T follicular helper cell (primary cell): ENCODE results near the gene CAMK2D.

ENCODE experiments used
- DNase-seq: peaks from one replicate; pipeline ENCODE4 v3.0.0-alpha.2; 2020; ENCODE audit warnings: low read depth

Gene CAMK2D

DNA sequence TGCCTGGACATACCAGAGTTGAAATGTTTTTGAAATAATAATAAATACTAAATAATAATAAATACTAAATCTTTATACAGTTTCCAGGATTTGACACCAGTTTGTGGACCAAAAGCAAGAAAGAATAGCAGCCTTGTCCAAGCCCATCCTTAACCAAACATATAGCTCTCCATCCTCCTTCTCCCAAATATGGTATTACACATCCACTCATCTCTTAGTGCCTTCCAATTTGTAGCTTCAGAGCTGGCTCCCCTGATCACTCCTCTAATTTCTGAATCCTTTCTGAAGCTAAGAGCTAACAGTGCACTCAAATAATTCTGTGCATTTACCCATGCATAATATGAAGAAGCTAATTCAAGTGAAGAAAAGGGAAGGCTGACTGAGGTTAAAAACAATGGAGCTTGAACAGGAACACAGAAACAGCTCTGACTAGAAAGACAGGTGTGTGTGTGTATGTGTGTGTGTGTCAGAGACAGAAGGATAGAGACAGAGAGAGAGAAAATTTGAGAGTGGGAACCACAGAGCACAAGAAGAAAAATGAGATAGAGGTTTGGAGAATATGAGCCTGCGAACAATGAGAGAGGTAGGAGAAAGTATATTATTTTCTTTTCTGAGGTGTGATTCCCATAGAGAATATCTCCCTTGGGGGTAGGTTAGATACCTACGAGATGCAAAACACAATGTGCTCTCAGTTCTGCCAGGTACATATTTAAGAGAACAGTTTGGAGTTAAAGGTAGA is 123.5 kb downstream of the CAMK2D start:
- no peak for DNase-seq

DNA sequence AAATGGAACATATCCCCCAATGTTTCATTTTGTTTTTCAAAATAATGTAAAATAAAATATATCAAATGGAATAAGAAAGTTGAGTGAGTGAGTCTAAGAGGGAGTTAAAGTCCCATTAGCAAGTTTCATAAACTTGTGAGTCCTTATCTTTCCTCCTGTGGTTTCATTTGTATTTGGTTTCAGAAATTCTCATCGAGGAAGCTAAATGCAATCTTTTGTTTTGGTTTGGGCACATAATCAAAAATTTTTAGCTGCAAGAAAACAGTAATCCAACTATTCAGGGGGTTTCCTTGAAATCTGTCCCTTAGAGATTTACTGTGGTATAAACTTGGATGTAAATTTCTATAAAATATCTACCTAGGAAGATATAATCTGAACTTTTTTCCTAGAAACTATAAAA is 124.2 kb downstream of the CAMK2D start:
- no peak for DNase-seq

- DNase-seq: no peak
Measured at GRCh38 chr4:113636877-113637276, 124.7 kb downstream of the CAMK2D start.

- no peak for DNase-seq
Measured at GRCh38 chr4:113636438-113636818, 125.1 kb downstream of the CAMK2D start.

DNA sequence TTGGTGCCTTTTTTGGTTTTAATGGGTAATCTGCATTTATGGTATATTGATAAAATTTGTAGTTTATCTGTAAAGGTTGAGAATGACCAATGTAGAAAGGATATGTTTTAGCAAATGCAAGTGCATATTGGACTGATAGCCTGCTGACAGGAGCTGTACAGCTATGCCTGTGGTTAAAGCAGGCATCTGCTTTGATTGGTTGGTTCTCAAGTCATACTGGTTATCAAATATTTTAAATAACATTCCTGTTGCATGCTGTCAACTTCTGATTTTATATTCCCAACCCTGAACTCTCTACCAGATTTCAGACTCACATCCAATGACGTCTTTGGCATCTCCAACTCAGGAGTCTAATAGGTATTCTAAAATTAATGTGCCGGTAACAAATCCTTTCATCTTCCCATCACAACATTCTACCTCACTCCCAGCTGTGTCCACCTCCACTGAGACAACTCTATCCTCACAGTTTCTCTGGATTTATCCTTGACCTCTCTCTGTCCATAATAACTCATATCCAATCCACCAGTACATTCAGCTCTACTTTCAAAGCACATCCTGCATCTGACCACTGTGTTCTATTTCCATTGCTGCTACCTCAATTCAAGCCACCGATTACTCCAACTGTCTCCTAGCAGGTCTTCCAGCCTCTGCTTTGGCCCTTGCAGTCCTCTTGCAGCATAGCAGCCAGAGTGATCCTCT is 125.7 kb downstream of the CAMK2D start:
- DNase-seq: no peak

GRCh38 chr4:113634081-113634969 is 127.2 kb downstream of the CAMK2D start:
- no peak for DNase-seq

DNA sequence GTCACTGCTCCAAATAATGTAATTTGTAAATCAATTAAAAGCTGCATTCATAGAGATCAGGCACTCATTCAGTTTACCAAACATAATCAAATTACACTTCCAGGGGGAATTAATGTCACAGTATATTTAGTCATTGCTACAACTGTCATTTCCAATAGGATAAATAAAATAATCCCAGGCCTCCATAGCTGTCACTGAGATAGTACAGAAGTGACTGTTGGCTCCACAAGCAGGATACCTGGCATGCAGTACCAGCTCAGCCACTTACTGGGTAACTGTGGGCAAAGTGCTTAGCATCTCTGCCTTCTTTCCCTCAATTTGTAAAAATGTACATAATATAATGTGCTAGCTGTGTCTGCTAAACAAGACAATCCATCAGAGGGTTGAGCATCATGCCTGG is 128.1 kb downstream of the CAMK2D start:
- DNase-seq: no peak

GRCh38 chr4:113628711-113629110 is 132.8 kb downstream of the CAMK2D start:
- no peak for DNase-seq

GRCh38 chr4:113627321-113627720 is 134.2 kb downstream of the CAMK2D start:
- no peak for DNase-seq

DNA sequence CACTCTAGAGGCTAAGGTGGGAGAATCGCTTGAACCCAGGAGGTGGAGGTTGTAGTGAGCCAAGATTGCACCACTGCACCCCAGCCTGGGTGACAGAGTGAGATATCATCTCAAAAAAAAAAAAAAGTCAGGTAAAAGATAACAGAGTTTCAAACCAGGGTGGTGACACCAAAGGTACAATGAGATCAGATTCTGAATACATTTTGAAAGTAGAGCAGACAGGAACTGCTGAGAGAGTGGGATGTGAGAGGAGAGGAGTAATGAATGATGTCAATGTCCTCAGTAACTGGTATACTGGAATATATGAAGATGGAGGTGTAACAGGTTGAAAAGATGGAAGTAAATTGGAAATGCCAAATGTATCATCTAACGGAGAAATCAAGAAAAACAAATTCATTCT is 135.6 kb downstream of the CAMK2D start:
- no peak for DNase-seq

GRCh38 chr4:113623274-113623894 is 138.2 kb downstream of the CAMK2D start:
- no peak for DNase-seq

DNA sequence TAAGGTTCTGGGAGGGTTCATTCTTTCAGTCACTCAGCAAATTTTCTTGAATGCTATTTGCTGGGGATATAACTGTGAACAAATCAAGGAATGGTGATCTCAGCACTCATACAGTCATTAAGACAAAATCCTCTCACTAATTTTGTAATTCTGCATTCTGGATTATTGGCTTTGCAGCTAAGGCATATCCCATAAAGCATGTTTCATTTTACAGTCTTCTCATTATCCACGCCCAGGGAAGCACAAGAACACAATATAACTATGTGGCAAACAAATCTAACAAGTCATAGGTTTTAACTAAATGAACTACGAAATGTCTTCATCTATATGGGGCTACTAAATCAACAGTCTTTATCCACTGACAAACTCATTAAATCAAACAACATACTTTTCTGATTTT is 139.9 kb downstream of the CAMK2D start:
- DNase-seq: no peak

- no peak for DNase-seq
Measured at GRCh38 chr4:113620032-113620431, 141.5 kb downstream of the CAMK2D start.

GRCh38 chr4:113619526-113619925 is 142.0 kb downstream of the CAMK2D start:
- DNase-seq: no peak

- no peak for DNase-seq
Measured at GRCh38 chr4:113618205-113618604, 143.3 kb downstream of the CAMK2D start.

DNA sequence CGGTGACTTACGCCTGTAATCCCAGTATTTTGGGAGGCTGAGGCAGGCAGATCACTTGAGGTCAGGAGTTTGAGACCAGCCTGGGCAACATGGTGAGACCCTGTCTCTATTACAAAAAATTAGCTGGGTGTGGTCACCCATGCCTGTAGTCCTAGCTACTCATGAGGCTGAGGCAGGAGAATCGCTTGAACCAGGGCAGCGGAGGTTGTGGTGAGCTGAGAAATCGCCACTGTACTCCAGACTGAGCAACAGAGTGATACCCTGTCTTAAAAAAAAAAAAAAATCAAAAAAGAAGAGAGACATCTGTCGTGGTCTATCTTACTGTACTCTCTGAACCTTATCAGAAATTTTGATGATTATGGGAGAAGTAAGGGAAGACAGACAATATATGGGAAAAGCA is 144.3 kb downstream of the CAMK2D start:
- no peak for DNase-seq

- no peak for DNase-seq
Measured at GRCh38 chr4:113616443-113616842, 145.1 kb downstream of the CAMK2D start.

GRCh38 chr4:113614414-113614813 is 147.1 kb downstream of the CAMK2D start:
- DNase-seq: no peak

DNA sequence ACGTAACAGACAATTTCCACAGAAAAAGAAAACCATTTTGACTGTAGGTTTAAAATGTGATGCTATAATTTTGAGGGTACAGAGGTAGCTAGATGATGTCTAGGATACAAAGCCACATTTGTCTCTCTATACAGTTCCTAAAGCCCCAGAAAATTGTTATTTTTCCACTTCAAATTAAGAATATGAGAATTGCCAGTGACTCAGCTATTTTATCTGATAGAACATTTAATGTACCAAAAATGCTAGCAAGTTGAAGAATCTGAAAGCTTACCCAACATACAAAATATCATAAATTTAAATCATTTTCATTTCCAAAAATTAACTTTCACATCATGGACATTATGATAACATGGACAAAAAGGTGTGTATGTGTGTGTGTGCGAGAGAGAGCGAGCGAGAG is 148.0 kb downstream of the CAMK2D start:
- DNase-seq: no peak

DNA sequence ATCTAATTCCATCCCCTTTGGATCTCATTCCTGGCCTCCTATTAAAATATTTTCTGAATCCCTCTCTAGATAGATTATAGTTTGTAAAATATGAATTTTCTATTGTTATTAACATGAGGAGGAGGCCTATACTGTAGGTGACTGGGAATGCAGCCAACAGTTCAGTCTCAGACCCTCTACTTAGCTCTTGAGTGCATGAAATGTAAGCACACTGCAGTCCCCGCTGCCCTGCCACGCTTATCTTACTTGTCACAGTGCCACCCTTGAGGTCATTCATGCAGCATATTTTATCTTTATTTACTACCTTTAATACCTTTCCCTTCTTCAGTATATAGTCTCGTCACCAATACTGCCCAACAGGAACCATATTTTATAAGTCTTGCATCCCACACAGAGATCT is 151.0 kb downstream of the CAMK2D start:
- no peak for DNase-seq

DNA sequence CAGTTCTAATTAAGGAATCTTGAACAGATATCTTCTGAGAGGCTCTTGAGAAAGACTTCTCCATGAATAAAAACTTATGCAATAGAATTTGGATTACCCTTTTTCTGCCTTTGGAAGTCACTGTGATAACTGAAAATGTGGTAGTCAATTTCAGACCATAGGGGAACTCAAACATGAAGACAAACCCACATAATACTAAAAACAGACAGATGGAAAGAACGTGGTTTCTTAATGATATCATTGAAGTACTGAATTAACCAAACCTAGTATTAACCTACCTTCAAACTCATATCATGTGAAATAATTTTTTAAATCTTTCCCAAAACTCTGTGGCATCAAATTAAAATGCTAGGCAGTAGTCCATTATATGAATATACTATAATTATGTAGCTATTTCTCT is 153.5 kb downstream of the CAMK2D start:
- no peak for DNase-seq

DNA sequence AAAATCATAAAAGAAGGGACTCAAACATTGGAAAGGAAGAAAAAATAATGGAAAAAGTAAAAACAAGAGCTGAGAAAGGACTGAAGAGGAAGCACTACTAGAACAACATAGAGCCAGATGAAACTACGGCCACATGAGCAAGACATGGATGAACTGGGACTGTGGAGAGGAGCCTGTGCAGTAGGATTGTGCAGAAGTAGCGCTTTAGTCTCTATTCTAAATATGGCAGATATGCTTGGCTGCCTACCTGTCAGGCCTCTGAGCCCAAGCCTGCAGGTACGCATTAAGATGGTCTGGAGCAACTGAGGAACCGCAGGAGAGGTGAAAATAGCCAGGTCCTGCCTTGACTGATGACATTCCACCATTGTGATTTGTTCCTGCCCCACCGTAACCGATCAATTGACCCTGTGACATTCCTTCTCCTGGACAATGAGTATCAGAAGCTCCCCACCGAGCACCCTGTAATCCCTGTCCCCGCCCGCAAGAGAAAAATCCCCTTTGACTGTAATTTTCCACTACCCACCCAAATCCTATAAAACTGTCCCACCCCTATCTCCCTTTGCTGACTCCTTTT is 154.3 kb downstream of the CAMK2D start:
- DNase-seq: no peak
